ENCODE data around the gene SPAG7.

- TF ChIP-seq CTCF (IDR thresholded peaks at IDR 0.05) (no peak), POLR2A (IDR thresholded peaks at IDR 0.05) (no peak), POLR2AphosphoS5 (IDR thresholded peaks at IDR 0.05) (no peak), EP300 (IDR thresholded peaks at IDR 0.05) (no peak)
These were observed 30.1 kb downstream of the SPAG7 start for GRCh38 chr17:4937553-4937952.
